SK-N-SH treated with all-trans-retinoic acid at 6 μM for 48 hours (cell line): ENCODE data around the gene DNHD1.

ENCODE experiments used
- ESRRG ChIP-seq: fragments of 250-450 bp; sonication (Bioruptor Pico); IDR thresholded peaks from 2 replicates; pipeline ENCODE4 v1.6.1; 2021; ENCODE audit warnings: mild to moderate bottlenecking
- PATZ1 ChIP-seq: fragments of 250-450 bp; sonication (Bioruptor Pico); IDR thresholded peaks from 2 replicates; pipeline ENCODE4 v1.8.0; 2020; ENCODE audit warnings: mild to moderate bottlenecking, moderate library complexity, borderline replicate concordance
- TCF4 ChIP-seq: fragments of 250-450 bp; sonication (Bioruptor Pico); IDR thresholded peaks from 2 replicates; pipeline ENCODE4 v1.8.0; 2021; ENCODE audit warnings: mild to moderate bottlenecking, moderate library complexity, borderline replicate concordance
- ZNF8 ChIP-seq: fragments of 450-650 bp; formaldehyde crosslinking; IDR thresholded peaks from 2 replicates; pipeline ENCODE4 v1.5.0; 2020; ENCODE audit warnings: mild to moderate bottlenecking, moderate library complexity

- TF ChIP-seq ZNF8 (CRISPR knock-in tag) (no peak), TCF4 (CRISPR knock-in tag) (no peak), ESRRG (CRISPR knock-in tag) (no peak), PATZ1 (no peak)
These were observed 20.5 kb upstream of the DNHD1 start for GRCh38 chr11:6476571-6476970.
